HK-2 (cell line): ENCODE results near the gene ZBTB20.
A peak's percentile ranks its signal among the peaks of the same experiment; 100 is the strongest.

ENCODE experiments used
- DNase-seq: peaks from one replicate; pipeline ENCODE4 v3.0.0-alpha.2; 2018; ENCODE audit not compliant: unreplicated experiment

The ZBTB20 gene

GRCh38 chr3:114627770-114628169 lies 519.3 kb downstream of the ZBTB20 start:
- DNase-seq, result no peak

- DNase-seq, result no peak
Measured at GRCh38 chr3:114626751-114627150, 520.3 kb downstream of the ZBTB20 start.

- DNase-seq, result peak; percentile 85
Measured at GRCh38 chr3:114624571-114625181, 522.4 kb downstream of the ZBTB20 start.

GRCh38 chr3:114624047-114624445 lies 523.0 kb downstream of the ZBTB20 start:
- DNase-seq, result peak; percentile 26

- DNase-seq, result peak; percentile 14
Measured at GRCh38 chr3:114623420-114624046, 523.6 kb downstream of the ZBTB20 start.

GRCh38 chr3:114622001-114622400 lies 525.1 kb downstream of the ZBTB20 start:
- no peak for DNase-seq

GRCh38 chr3:114619771-114620170 lies 527.3 kb downstream of the ZBTB20 start:
- no peak for DNase-seq

GRCh38 chr3:114615523-114616085 lies 531.5 kb downstream of the ZBTB20 start:
- DNase-seq, result no peak

- no peak for DNase-seq
Measured at GRCh38 chr3:114609973-114610630, 537.0 kb downstream of the ZBTB20 start.

- DNase-seq, result no peak
Measured at GRCh38 chr3:114608293-114608692, 538.8 kb downstream of the ZBTB20 start.

- no peak for DNase-seq
Measured at GRCh38 chr3:114606336-114606735, 540.8 kb downstream of the ZBTB20 start.

- no peak for DNase-seq
Measured at GRCh38 chr3:114600571-114600970, 546.5 kb downstream of the ZBTB20 start.

- no peak for DNase-seq
Measured at GRCh38 chr3:114597871-114598270, 549.2 kb downstream of the ZBTB20 start.

GRCh38 chr3:114597012-114597411 lies 550.1 kb downstream of the ZBTB20 start:
- DNase-seq, result no peak

- DNase-seq, result no peak
Measured at GRCh38 chr3:114596147-114596546, 550.9 kb downstream of the ZBTB20 start.

GRCh38 chr3:114595522-114596028 lies 551.5 kb downstream of the ZBTB20 start:
- DNase-seq, result no peak

- no peak for DNase-seq
Measured at GRCh38 chr3:114590309-114591047, 556.6 kb downstream of the ZBTB20 start.

GRCh38 chr3:114587986-114588385 lies 559.1 kb downstream of the ZBTB20 start:
- DNase-seq, result no peak

GRCh38 chr3:114586119-114586518 lies 561.0 kb downstream of the ZBTB20 start:
- DNase-seq, result no peak

GRCh38 chr3:114585687-114586086 lies 561.4 kb downstream of the ZBTB20 start:
- DNase-seq, result no peak

GRCh38 chr3:114584734-114585371 lies 562.2 kb downstream of the ZBTB20 start:
- no peak for DNase-seq
